ENCODE measurements around the gene KIF5B. TPM values are rescaled to one million over a fixed set of nuclear protein-coding genes. Genes with fewer than 3 reads are reported as not detected.

The KIF5B gene
- 61.0 and 84.0 TPM in 2 replicates for polyA plus RNA-seq (2011; rRNA removed)
- polyA minus RNA-seq (2011; rRNA and poly(A)+ RNA removed) = 41.8 and 76.1 TPM in 2 replicates

GRCh38 chr10:32056136-32057035, at the start of gene KIF5B:
KIF5B (minus strand) TSS chr10:32056425; CDS start chr10:32055973, 452 bp downstream.
- POLR2A ChIA-PET = no interaction called here
- Histone ChIP-seq H3K4me3 (ENCODE audit: low read depth, low read length) (peak within 1 kb of the TSS; percentile 83), H3K27ac (ENCODE audit: low read depth, low read length) (peak within 1 kb of the TSS; percentile 68), H3K27me3 (ENCODE audit: control insufficient read depth, insufficient read depth, low read length) (no peaks in the 10 kb centered on the region), H3K9me3 (ENCODE audit: control insufficient read depth, insufficient read depth, low read length) (peaks cover 5% of the 10 kb centered on the region; the same call in 1 of the 2 replicates)
- no peak for TF ChIP-seq CTCF (IDR thresholded peaks at IDR 0.05; ENCODE audit: low read depth, low read length)
- CTCF ChIA-PET = interaction anchor here (0.7 to 1.1 kb wide), 2 partner anchors 41 to 135 kb away, joined by 3 to 4 read pairs; no protein-coding TSS in a partner anchor
- peak; percentile 59 for DNase-seq (ENCODE audit: low read depth, low spot score)

- CTCF ChIA-PET = no interaction called here
- no peak for DNase-seq (ENCODE audit: low read depth, low spot score)
- no peak for TF ChIP-seq CTCF (IDR thresholded peaks at IDR 0.05; ENCODE audit: low read depth, low read length)
- POLR2A ChIA-PET = no interaction called here
- peaks cover 9% of the 10 kb centered on the region for H3K27me3 ChIP-seq (ENCODE audit: control insufficient read depth, insufficient read depth, low read length)
- H3K4me3 ChIP-seq (ENCODE audit: low read depth, low read length) = no peak overlapping the region
- H3K9me3 ChIP-seq (ENCODE audit: control insufficient read depth, insufficient read depth, low read length) = peaks cover 6% of the 10 kb centered on the region; the same call in 1 of the 2 replicates
- H3K27ac ChIP-seq (ENCODE audit: low read depth, low read length) = no peak overlapping the region
Observed at GRCh38 chr10:32105782-32106382, 49.7 kb upstream of the KIF5B start.

GRCh38 chr10:32104622-32105509, 48.6 kb upstream of the KIF5B start:
- ChIA-PET POLR2A (no interaction called here), CTCF (no interaction called here)
- peaks cover 4% of the 10 kb centered on the region; the same call in 1 of the 2 replicates for H3K9me3 ChIP-seq (ENCODE audit: control insufficient read depth, insufficient read depth, low read length)
- peaks cover 5% of the 10 kb centered on the region for H3K27me3 ChIP-seq (ENCODE audit: control insufficient read depth, insufficient read depth, low read length)
- no peak overlapping the region for H3K27ac ChIP-seq (ENCODE audit: low read depth, low read length)
- no peak for DNase-seq (ENCODE audit: low read depth, low spot score)
- H3K4me3 ChIP-seq (ENCODE audit: low read depth, low read length) = no peak overlapping the region
- no peak for TF ChIP-seq CTCF (IDR thresholded peaks at IDR 0.05; ENCODE audit: low read depth, low read length)

- no peaks in the 10 kb centered on the region for H3K9me3 ChIP-seq (ENCODE audit: control insufficient read depth, insufficient read depth, low read length)
- TF ChIP-seq CTCF (IDR thresholded peaks at IDR 0.05; ENCODE audit: low read depth, low read length) = no peak
- ChIA-PET POLR2A (no interaction called here), CTCF (no interaction called here)
- H3K27me3 ChIP-seq (ENCODE audit: control insufficient read depth, insufficient read depth, low read length) = peaks cover 7% of the 10 kb centered on the region
- H3K4me3 ChIP-seq (ENCODE audit: low read depth, low read length) = no peak overlapping the region
- no peak for DNase-seq (ENCODE audit: low read depth, low spot score)
- H3K27ac ChIP-seq (ENCODE audit: low read depth, low read length) = no peak overlapping the region
Observed at GRCh38 chr10:32104181-32104580, 48.0 kb upstream of the KIF5B start.
